HEK293 (cell line): Measurements from ENCODE around the gene TBC1D5.

Experiments
- CTCF ChIA-PET: fragments of 350-600 bp; formaldehyde crosslinking; extraction: SDS; loops from one replicate; lab custom pipeline; 2021; ENCODE audit warnings: antibody characterized with exemption; lab: Yijun Ruan, JAX
- POLR2A ChIA-PET: fragments of 300-600 bp; formaldehyde crosslinking; extraction: SDS; loops from one replicate; lab custom pipeline; 2020; ENCODE audit warnings: antibody characterized with exemption, inconsistent platforms; lab: Yijun Ruan, JAX
- H3K27ac ChIP-seq: fragments of 200-500 bp; sonication (Bioruptor generic); 2 replicates; pipeline ENCODE4 v1.5.1; 2014; ENCODE audit warnings: low read depth, low read length, control low read depth, inconsistent platforms; ENCODE audit errors: extremely low read depth
- H3K36me3 ChIP-seq, 2 experiments: fragments of 200-500 bp in 1 of 2; sonication (Bioruptor generic) in 1 of 2; 1 replicate in 1 of 2; 2 replicates in 1 of 2; pipeline ENCODE4 v1.5.1; 2014 to 2017; ENCODE audit warnings: inconsistent platforms in 2 of 2, low read length in 2 of 2; ENCODE audit not compliant: control insufficient read depth in 2 of 2, insufficient read depth in 1 of 2
- H3K4me1 ChIP-seq: fragments of 200-500 bp; sonication (Bioruptor generic); 2 replicates; pipeline ENCODE4 v1.5.1; 2014; ENCODE audit warnings: mild to moderate bottlenecking, low read length, inconsistent platforms; ENCODE audit not compliant: control insufficient read depth, insufficient read depth
- H3K4me3 ChIP-seq: 2 replicates; pipeline ENCODE4 v1.5.1; 2011; ENCODE audit warnings: low read depth, mild to moderate bottlenecking, control low read depth, low read length, moderate library complexity
- H3K9me3 ChIP-seq: fragments of 200-500 bp; sonication (Bioruptor generic); 2 replicates; pipeline ENCODE4 v1.5.1; 2014; ENCODE audit warnings: low read depth, low read length, inconsistent platforms; ENCODE audit not compliant: control insufficient read depth, insufficient read depth
- ELK4 ChIP-seq: IDR thresholded peaks from 2 replicates; pipeline ENCODE4 v1.6.1; 2011; ENCODE audit warnings: mild to moderate bottlenecking, low read depth, low read length, borderline replicate concordance
- FEZF1 ChIP-seq: fragments of 450-650 bp; formaldehyde crosslinking; IDR thresholded peaks from 2 replicates; pipeline ENCODE4 v1.5.1; 2016; ENCODE audit warnings: missing biosample characterization, missing genetic modification characterization
- HOXD13 ChIP-seq: sonication (generic); formaldehyde crosslinking; IDR thresholded peaks from 2 replicates; pipeline ENCODE4 v1.8.0; 2022; ENCODE audit warnings: missing genetic modification reagents, borderline replicate concordance
- ZBTB1 ChIP-seq: fragments of 450-650 bp; formaldehyde crosslinking; IDR thresholded peaks from 2 replicates; pipeline ENCODE4 v1.5.1; 2016; ENCODE audit warnings: missing biosample characterization, missing genetic modification characterization
- ZBTB44 ChIP-seq: fragments of 450-650 bp; IDR thresholded peaks from 2 replicates; pipeline ENCODE4 v1.5.1; 2018; ENCODE audit warnings: missing biosample characterization, mild to moderate bottlenecking, missing genetic modification characterization
- ZNF10 ChIP-seq: fragments of 450-650 bp; formaldehyde crosslinking; IDR thresholded peaks from 2 replicates; pipeline ENCODE4 v1.5.1; 2017; ENCODE audit warnings: missing biosample characterization, missing genetic modification characterization
- ZNF292 ChIP-seq: fragments of 450-650 bp; formaldehyde crosslinking; IDR thresholded peaks from 2 replicates; pipeline ENCODE4 v1.5.1; 2016; ENCODE audit warnings: low read depth, missing biosample characterization, missing genetic modification characterization, borderline replicate concordance
- ZNF311 ChIP-seq: fragments of 450-650 bp; formaldehyde crosslinking; IDR thresholded peaks from 2 replicates; pipeline ENCODE4 v1.5.1; 2017; ENCODE audit warnings: missing biosample characterization, missing genetic modification characterization, borderline replicate concordance
- ZNF561 ChIP-seq: fragments of 450-650 bp; IDR thresholded peaks from 2 replicates; pipeline ENCODE4 v1.5.1; 2018; ENCODE audit warnings: missing biosample characterization, missing genetic modification characterization, borderline replicate concordance
- ZNF585B ChIP-seq: fragments of 450-650 bp; formaldehyde crosslinking; IDR thresholded peaks from 2 replicates; pipeline ENCODE4 v1.5.1; 2016; ENCODE audit warnings: missing biosample characterization, missing genetic modification characterization
- ZNF596 ChIP-seq: fragments of 450-650 bp; IDR thresholded peaks from 2 replicates; pipeline ENCODE4 v1.5.0; 2018; ENCODE audit warnings: missing biosample characterization, mild to moderate bottlenecking, missing genetic modification characterization, moderate library complexity
- ZNF670 ChIP-seq: fragments of 450-650 bp; formaldehyde crosslinking; IDR thresholded peaks from 2 replicates; pipeline ENCODE4 v1.5.1; 2016; ENCODE audit warnings: missing biosample characterization, missing genetic modification characterization, low read depth
- ZNF677 ChIP-seq: fragments of 450-650 bp; IDR thresholded peaks from 2 replicates; pipeline ENCODE4 v1.5.0; 2018; ENCODE audit warnings: missing biosample characterization, mild to moderate bottlenecking, missing genetic modification characterization, moderate library complexity
- ZNF785 ChIP-seq: fragments of 450-650 bp; formaldehyde crosslinking; IDR thresholded peaks from 2 replicates; pipeline ENCODE4 v1.5.1; 2016; ENCODE audit warnings: missing biosample characterization, missing genetic modification characterization
- ZNF843 ChIP-seq: fragments of 450-650 bp; formaldehyde crosslinking; IDR thresholded peaks from 2 replicates; pipeline ENCODE4 v1.5.1; 2016; ENCODE audit warnings: missing biosample characterization, missing genetic modification characterization
- ZSCAN30 ChIP-seq: fragments of 450-650 bp; IDR thresholded peaks from 2 replicates; pipeline ENCODE4 v1.5.1; 2018; ENCODE audit warnings: missing biosample characterization, mild to moderate bottlenecking, missing genetic modification characterization, moderate library complexity
- ZSCAN5A ChIP-seq: fragments of 450-650 bp; formaldehyde crosslinking; IDR thresholded peaks from 2 replicates; pipeline ENCODE4 v1.5.1; 2016; ENCODE audit warnings: missing biosample characterization, missing genetic modification characterization
- TF ChIP-seq, protein P1 (sequence below): fragments of 450-650 bp; formaldehyde crosslinking; conservative IDR thresholded peaks from 2 replicates; pipeline ENCODE4 v1.5.1; 2016; ENCODE audit warnings: low read depth, missing biosample characterization, missing genetic modification characterization

TBC1D5 gene

GRCh38 chr3:17221529-17221928 lies 520.9 kb downstream of the TBC1D5 start:
- TF ChIP-seq ZNF670 (tag by site-specific recombination) (no peak), ZBTB44 (no peak), ZBTB1 (no peak), ZNF561 (tag by site-specific recombination) (no peak), ZNF785 (tag by site-specific recombination) (no peak), HOXD13 (no peak), ZSCAN5A (no peak), ZNF843 (tag by site-specific recombination) (no peak), ZNF585B (no peak), ZNF292 (tag by site-specific recombination) (no peak), ZNF311 (tag by site-specific recombination) (no peak), ZNF596 (tag by site-specific recombination) (no peak), ZSCAN30 (no peak), FEZF1 (tag by site-specific recombination) (no peak), ELK4 (no peak)
- TF ChIP-seq, protein P1, sequence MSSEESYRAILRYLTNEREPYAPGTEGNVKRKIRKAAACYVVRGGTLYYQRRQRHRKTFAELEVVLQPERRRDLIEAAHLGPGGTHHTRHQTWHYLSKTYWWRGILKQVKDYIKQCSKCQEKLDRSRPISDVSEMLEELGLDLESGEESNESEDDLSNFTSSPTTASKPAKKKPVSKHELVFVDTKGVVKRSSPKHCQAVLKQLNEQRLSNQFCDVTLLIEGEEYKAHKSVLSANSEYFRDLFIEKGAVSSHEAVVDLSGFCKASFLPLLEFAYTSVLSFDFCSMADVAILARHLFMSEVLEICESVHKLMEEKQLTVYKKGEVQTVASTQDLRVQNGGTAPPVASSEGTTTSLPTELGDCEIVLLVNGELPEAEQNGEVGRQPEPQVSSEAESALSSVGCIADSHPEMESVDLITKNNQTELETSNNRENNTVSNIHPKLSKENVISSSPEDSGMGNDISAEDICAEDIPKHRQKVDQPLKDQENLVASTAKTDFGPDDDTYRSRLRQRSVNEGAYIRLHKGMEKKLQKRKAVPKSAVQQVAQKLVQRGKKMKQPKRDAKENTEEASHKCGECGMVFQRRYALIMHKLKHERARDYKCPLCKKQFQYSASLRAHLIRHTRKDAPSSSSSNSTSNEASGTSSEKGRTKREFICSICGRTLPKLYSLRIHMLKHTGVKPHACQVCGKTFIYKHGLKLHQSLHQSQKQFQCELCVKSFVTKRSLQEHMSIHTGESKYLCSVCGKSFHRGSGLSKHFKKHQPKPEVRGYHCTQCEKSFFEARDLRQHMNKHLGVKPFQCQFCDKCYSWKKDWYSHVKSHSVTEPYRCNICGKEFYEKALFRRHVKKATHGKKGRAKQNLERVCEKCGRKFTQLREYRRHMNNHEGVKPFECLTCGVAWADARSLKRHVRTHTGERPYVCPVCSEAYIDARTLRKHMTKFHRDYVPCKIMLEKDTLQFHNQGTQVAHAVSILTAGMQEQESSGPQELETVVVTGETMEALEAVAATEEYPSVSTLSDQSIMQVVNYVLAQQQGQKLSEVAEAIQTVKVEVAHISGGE (tag by site-specific recombination), result no peak
- no peaks in the 10 kb centered on the region for H3K4me1 ChIP-seq
- H3K4me3 ChIP-seq, result no peak overlapping the region
- CTCF ChIA-PET, result interaction anchor here (0.6 kb wide), 1 partner anchor 12 kb away, joined by 3 read pairs; no protein-coding TSS in a partner anchor
- no peaks in the 10 kb centered on the region for H3K36me3 ChIP-seq
- H3K9me3 ChIP-seq, result no peaks in the 10 kb centered on the region
- POLR2A ChIA-PET, result no interaction called here
- H3K27ac ChIP-seq, result no peak overlapping the region

DNA sequence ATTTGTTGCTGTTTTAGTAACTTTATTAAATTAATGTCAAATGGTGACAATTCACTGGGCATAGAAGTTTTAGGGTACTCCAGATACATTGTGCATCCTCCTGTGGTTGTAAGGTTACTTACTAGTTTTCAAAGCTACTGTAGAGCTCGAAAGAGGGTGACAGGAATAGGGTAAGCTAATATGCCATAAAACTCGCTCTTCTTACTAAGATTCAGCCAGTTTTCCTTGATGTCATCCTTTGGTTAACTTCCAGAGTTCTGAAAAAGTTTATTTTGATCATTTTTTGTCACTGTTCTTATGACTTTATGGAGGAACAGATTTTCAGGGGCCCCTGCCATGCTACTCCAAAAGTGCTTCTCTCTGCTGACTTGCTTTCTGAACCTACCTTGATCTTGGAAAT lies 522.8 kb downstream of the TBC1D5 start:
- Histone ChIP-seq H3K36me3 (no peaks in the 10 kb centered on the region), H3K4me1 (no peaks in the 10 kb centered on the region), H3K27ac (no peak overlapping the region), H3K4me3 (no peak overlapping the region), H3K9me3 (no peaks in the 10 kb centered on the region)
- ChIA-PET POLR2A (no interaction called here), CTCF (interaction anchor here (0.5 to 0.7 kb wide), 2 partner anchors 829 to 900 kb away, joined by 3 read pairs; no protein-coding TSS in a partner anchor)
- TF ChIP-seq ZNF10 (tag by site-specific recombination), result no peak
- peak; percentile 94 for TF ChIP-seq ZNF677 (tag by site-specific recombination)
